ENCODE data around the gene CIITA.

CIITA gene

DNA sequence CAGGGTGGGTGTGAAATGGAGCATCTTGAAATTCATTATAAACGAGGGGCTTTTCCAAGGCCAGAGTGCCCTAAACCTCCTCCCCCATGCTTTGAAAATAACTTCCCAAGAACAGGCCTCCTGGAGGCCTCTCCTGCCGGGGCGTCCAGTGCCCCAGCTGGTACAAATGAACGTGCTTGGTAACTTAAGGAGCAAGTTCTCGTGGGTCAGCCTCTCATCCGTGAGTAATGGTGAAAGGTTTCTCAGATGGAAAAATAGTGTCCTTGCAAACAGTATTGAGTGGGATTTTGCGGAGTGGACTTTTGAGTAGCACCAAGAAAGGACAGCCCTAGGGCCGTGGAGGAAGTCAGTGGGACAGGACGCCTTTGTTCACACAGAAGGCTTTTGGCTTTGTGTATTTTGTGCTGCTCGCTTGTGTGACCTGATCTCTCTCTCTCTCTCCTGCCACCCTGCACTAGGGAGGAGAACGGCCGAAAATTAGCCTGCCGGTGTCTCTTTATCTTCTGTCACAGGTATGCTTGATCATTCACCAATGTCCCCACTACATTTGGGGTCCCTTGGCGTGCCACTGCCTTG lies 102.0 kb downstream of the CIITA start:
- no peak for DNase-seq (ENCODE audit: low spot score)

DNA sequence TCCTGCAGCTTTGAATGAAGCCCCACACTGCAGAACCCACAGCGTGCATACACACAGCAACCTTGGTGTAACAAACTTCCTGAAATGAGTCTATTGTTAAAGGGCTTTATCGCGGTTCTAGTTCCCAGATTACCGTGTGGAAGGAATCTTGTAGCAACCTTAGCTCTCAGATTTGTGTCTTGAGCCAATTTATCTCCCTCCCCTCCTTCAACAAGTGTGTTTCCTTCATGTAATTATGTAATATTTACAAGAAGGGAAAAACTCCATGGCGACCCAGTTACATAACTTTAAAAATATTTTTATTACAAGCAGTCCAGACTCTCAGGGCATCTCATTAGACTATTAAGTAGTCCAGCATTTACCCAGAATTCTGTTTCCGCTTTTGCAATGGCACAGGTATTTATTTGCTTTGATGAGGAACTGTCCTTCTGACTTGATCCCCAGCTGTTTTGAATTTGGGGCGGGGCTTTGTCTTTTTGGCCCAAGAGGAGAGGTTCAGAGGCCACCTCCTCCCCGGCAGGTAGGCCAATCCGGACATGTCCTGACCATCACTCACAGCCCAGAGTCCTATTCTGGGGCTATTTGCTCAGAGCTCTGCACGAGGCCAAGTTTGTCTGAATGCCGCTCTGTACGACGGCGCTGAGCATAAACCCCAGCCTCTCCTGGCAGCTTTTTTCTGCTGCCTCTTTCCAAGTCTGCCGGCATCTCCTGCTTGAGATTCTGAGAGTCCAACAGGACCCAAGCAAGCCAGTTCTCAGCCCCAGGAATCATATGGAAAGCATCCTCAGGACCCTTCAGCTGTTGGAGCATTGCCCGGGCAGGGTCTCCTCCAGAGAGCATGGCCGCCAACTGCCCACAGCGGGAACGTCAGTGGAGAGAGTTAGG lies 103.0 kb downstream of the CIITA start:
- DNase-seq (ENCODE audit: low spot score): no peak

DNA sequence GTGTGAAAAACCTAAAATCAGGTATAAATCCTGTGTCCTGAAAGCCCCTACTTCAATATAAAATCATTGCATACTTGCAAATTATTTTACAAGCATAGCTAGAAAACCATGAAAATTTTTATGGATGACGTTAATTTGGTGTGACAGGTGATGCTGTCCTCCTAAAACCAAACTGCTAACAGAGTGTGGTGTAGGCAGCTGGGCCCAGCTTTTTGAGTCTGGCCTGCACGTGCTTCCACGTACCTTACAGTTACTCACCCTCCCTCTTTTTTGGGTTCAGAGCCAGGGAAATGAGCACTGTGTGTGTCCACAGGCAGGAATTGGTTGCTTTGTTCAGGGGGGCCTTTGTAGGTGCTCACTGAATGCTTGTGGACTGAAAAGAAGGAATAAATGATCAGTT lies 103.8 kb downstream of the CIITA start:
- no peak for DNase-seq (ENCODE audit: low spot score)

DNA sequence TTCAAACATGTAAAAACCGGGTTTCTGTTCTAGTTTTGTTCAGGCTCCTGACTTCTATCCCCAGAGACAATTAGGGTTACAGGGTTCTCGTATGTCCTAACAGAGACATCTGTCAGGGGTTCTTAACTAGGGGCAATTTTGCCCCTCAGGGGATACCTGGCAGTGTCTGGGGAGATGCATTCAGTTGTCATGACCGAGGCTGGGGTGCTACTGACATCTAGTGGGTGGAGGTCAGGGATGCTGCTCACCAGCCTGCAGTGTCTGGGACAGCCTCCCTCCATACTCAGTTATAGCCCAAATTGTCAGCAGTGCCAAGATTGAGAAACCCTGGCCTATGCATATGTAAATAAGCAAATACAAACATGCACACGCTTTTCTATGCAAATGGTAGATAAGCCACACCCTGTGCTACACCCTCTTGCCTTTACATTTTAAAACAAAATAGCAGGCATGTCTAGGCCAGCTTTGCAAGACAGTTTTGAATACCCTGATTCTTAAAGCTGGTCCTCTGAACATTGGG lies 104.8 kb downstream of the CIITA start:
- DNase-seq (ENCODE audit: low spot score): no peak

DNA sequence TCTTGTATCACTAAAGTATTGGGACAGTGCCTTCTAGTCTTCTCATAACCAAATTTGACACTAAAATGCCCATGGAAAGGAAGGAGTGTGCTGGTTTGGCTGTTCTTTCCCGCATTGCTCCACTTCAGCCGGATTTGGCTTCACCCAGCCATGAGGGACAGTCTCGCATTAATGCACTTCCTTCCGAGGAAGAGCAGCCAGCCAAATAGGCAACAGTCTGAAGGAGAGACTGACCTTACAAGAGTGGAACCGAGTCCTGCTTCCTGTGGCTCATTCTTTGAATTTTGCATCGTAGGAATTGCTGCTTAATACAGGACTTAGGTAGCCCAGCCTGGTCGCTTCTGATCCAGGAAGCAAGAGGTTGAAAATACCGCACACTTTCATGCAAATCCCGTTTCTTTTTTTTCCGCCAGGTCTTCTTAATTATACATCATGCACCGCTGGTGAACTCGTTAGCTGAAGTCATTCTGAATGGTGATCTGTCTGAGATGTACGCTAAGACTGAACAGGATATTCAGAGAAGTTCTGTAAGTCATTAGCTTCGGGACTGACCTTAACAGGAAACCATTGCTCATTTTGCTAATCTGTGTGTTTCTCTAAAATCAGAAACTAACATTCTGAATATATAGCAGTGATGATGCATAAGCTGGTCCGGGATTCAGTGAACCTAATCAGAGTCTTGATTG lies 105.6 kb downstream of the CIITA start:
- no peak for DNase-seq (ENCODE audit: low spot score)

DNA sequence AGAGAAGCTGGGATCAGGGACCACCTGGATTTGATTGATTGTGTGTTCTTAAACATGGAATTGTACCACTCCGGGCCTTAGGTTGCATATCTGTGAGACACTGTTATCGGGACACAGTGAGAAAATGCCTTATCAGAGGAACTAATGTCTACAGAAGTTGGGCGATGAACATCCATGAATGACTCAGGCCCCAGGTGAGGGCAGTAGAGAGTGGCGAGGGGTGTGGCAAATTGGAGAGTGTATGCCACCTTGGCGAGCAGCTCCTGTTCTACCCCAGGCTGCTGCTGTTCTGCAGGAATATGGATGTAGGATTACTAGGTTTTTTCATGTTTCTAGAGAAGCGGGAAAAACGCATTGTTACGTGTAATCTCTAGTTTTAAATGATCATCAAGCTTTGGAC lies 106.2 kb downstream of the CIITA start:
- no peak for DNase-seq (ENCODE audit: low spot score)

DNA sequence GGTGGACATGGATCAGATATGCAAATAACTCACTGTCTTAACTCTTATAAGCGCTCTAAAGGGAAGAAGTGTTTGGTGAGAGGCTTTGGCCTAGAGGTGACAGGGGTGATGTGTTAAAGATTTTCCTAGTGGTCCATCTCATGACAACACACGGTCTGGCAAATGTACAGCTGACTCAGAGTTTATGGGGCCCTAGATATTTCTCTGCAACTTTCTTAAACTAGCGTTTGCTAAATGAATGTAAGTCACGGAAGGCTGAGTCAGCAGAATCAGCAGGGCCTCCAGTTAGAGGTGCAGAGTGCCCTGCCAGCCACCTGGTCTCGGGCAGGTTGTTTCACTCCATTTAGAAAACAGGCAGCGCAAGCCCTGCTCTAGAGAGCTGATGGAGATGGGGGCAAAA lies 107.5 kb downstream of the CIITA start:
- no peak for DNase-seq (ENCODE audit: low spot score)

All from kidney tubule cell (primary cell).